Measurements from ENCODE around the gene HTR3D.

DNA sequence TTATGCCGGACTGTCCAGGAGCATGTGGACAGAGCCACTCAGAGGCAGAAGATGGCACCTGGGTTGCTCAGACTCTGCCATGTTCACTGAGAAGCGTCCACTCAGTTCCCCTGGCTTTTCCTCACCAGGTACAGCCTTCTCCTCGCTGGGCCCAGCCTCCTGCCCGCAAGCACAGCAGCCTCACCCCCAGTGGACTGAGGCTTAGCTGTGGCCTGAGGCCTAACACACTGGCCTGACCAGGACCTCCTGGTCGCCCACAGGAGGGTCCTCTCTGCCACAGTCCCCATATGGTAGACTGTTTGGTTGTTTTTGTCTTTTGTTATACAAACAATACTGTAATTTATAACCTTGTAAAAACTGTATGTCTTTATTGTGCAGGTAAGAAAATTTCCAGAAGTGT is 36.8 kb downstream of the HTR3D start:
- TF ChIP-seq POLR2A (IDR thresholded peaks at IDR 0.05) (no peak), CTCF (IDR thresholded peaks at IDR 0.05) (no peak)

All from uterus (tissue), 2 donors.